ENCODE measurements around the gene HTR4.

HTR4 gene

DNA sequence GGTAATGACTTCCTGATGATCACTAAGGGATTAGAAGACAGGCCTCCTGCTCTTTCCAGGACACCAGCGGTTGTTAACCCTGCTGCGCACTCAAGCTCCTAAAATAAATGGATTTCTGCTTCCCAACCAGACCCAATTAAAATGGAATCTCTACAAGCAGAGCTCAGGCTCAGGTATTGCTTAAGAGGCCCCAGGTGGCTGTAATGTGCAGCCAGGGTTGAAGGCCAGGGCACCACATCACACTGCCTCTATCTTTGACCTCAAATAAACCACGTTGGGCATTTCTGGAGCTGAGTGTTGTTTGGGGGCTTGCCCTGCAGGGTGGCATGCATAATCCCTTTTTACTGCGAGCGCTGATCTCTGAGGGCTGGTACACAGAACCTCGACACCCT is 162.5 kb downstream of the HTR4 start:
- ChIA-PET CTCF (interaction anchor here (1.8 kb wide), 1 partner anchor 9 kb away, joined by 7 read pairs; no protein-coding TSS in a partner anchor), POLR2A (no interaction called here)
- TF ChIP-seq PKNOX1 (IDR thresholded peaks at IDR 0.05) = no peak
- TF ChIP-seq HDGF (IDR thresholded peaks at IDR 0.05; ENCODE audit: borderline replicate concordance) = no peak
- TF ChIP-seq FOXA1 (IDR thresholded peaks at IDR 0.05) = no peak
- no peak for TF ChIP-seq FOXK2 (IDR thresholded peaks at IDR 0.05)
- TF ChIP-seq L3MBTL2 (conservative IDR thresholded peaks at IDR 0.05) = no peak
- no peak for TF ChIP-seq ZNF384 (IDR thresholded peaks at IDR 0.05)
- TF ChIP-seq CTBP1 (IDR thresholded peaks at IDR 0.05; ENCODE audit: borderline replicate concordance) = no peak
- DNase-seq (ENCODE audit: extremely low spot score) = no peak

DNA sequence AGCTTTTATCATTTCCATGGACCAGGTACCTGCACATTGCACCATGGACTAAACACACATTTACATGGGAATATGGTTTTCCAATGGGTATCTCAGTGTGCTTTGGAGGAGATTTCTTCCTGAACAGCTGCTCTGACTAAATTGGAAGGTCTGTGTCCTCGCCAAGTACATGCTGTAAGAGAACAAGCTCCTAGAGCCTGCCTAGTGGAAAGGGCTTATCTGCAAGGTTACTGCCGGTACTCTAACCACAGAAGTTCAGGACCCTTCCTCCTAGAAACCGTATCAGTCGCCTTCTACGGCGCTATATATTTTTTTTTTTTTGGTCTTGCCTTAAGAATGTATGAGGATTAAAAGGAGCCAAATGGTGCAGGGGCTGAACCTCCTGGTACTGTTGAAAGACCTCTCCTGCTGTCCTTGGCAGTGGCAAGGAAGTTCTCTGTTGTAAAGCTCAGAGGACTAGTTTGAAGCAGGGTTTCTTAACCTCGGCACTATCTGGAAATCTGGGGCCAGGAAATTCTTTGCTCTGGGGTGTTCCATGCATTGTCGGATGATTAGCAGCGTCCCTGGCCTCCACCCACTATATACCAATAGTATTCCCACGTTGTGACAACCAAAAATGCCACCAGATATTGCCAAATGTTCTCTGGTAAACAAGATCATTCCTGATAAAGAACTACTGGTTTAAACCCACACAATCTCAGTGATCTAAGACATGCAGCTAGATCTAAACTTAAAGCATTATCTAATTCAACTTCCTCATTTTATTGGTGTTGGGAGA is 163.1 kb downstream of the HTR4 start:
- TF ChIP-seq L3MBTL2 (conservative IDR thresholded peaks at IDR 0.05) = no peak
- CTCF ChIA-PET = interaction anchor here (1.8 kb wide), 1 partner anchor 8 kb away, joined by 7 read pairs; no protein-coding TSS in a partner anchor
- POLR2A ChIA-PET = no interaction called here
- no peak for DNase-seq (ENCODE audit: extremely low spot score)

DNA sequence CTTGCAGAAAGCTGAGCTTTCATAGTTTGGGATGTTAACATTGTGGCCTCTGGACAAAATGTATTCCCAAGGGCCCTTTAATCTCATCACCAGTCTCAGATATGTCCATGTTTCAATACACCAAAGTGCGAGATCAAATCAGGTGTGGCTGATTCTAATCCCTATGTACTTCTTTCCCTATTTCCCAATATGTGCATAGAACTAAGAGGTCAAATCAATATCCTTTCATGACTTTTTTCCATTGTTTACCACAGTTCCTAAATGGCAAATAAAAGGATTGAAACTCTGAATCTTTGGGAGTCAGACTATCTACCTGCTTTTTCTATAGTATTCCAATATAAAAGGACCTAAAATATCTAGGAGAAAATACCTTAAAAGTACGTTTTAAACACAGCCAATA is 165.6 kb downstream of the HTR4 start:
- TF ChIP-seq ZNF384 (IDR thresholded peaks at IDR 0.05) (no peak), SP1 (IDR thresholded peaks at IDR 0.05) (no peak), BHLHE40 (IDR thresholded peaks at IDR 0.05; ENCODE audit: borderline replicate concordance) (no peak), FOXM1 (IDR thresholded peaks at IDR 0.05; ENCODE audit: borderline replicate concordance) (no peak), CTBP1 (IDR thresholded peaks at IDR 0.05; ENCODE audit: borderline replicate concordance) (no peak), PKNOX1 (IDR thresholded peaks at IDR 0.05) (no peak), ELF4 (IDR thresholded peaks at IDR 0.05) (no peak), SUZ12 (IDR thresholded peaks at IDR 0.05) (no peak), HDGF (IDR thresholded peaks at IDR 0.05; ENCODE audit: borderline replicate concordance) (no peak), NFRKB (IDR thresholded peaks at IDR 0.05) (no peak), FOXA1 (IDR thresholded peaks at IDR 0.05) (no peak), ARNT (IDR thresholded peaks at IDR 0.05) (no peak), L3MBTL2 (conservative IDR thresholded peaks at IDR 0.05) (no peak), LEF1 (IDR thresholded peaks at IDR 0.05; ENCODE audit: borderline replicate concordance) (no peak), FOXK2 (IDR thresholded peaks at IDR 0.05) (no peak)
- POLR2A ChIA-PET = no interaction called here
- CTCF ChIA-PET = no interaction called here
- no peak for DNase-seq (ENCODE audit: extremely low spot score)

GRCh38 chr5:148486456-148486855 is 167.9 kb downstream of the HTR4 start:
- ChIA-PET CTCF (no interaction called here), POLR2A (no interaction called here)
- DNase-seq (ENCODE audit: extremely low spot score) = no peak
- TF ChIP-seq FOXM1 (IDR thresholded peaks at IDR 0.05; ENCODE audit: borderline replicate concordance) = no peak
- TF ChIP-seq PKNOX1 (IDR thresholded peaks at IDR 0.05) = no peak
- TF ChIP-seq FOXA1 (IDR thresholded peaks at IDR 0.05) = no peak
- TF ChIP-seq HDGF (IDR thresholded peaks at IDR 0.05; ENCODE audit: borderline replicate concordance) = no peak
- no peak for TF ChIP-seq BHLHE40 (IDR thresholded peaks at IDR 0.05; ENCODE audit: borderline replicate concordance)
- no peak for TF ChIP-seq LEF1 (IDR thresholded peaks at IDR 0.05; ENCODE audit: borderline replicate concordance)
- TF ChIP-seq SP1 (IDR thresholded peaks at IDR 0.05) = no peak
- no peak for TF ChIP-seq ELF4 (IDR thresholded peaks at IDR 0.05)
- no peak for TF ChIP-seq FOXK2 (IDR thresholded peaks at IDR 0.05)
- TF ChIP-seq CTBP1 (IDR thresholded peaks at IDR 0.05; ENCODE audit: borderline replicate concordance) = no peak
- no peak for TF ChIP-seq NFRKB (IDR thresholded peaks at IDR 0.05)
- no peak for TF ChIP-seq L3MBTL2 (conservative IDR thresholded peaks at IDR 0.05)

DNA sequence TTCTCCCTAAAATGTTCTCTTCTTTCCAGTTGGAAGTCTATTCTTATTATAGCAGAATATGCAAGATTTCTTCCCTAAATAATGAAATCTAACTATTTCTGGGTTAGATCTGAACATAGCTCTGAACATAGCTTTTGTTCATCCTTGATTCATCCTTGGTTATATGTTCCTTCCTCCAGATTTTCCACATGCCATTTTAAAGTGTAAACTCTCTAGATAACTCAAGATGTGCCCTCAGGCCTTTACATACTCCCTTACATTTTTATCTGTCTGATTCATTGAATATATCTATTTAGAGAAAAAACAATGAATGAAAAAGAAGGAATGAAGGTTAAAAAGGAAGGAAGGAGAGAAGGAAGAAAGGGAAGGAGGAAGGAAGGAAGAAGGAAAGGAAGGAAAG is 169.7 kb downstream of the HTR4 start:
- POLR2A ChIA-PET = no interaction called here
- CTCF ChIA-PET = no interaction called here
- TF ChIP-seq FOXA1 (IDR thresholded peaks at IDR 0.05) (no peak), FOXM1 (IDR thresholded peaks at IDR 0.05; ENCODE audit: borderline replicate concordance) (no peak), SUZ12 (IDR thresholded peaks at IDR 0.05) (no peak), NFRKB (IDR thresholded peaks at IDR 0.05) (no peak), BHLHE40 (IDR thresholded peaks at IDR 0.05; ENCODE audit: borderline replicate concordance) (no peak), CTBP1 (IDR thresholded peaks at IDR 0.05; ENCODE audit: borderline replicate concordance) (no peak)
- no peak for DNase-seq (ENCODE audit: extremely low spot score)

- CTCF ChIA-PET = interaction anchor here (1.9 kb wide), 1 partner anchor 9 kb away, joined by 7 read pairs; no protein-coding TSS in a partner anchor
- POLR2A ChIA-PET = no interaction called here
Observed at GRCh38 chr5:148483750-148484149, 170.6 kb downstream of the HTR4 start.

More at GRCh38 chr5:148483750-148484149, 170.6 kb downstream of the HTR4 start:
- TF ChIP-seq BHLHE40 (IDR thresholded peaks at IDR 0.05; ENCODE audit: borderline replicate concordance) (no peak), CTBP1 (IDR thresholded peaks at IDR 0.05; ENCODE audit: borderline replicate concordance) (no peak), L3MBTL2 (conservative IDR thresholded peaks at IDR 0.05) (no peak), HDGF (IDR thresholded peaks at IDR 0.05; ENCODE audit: borderline replicate concordance) (no peak), LEF1 (IDR thresholded peaks at IDR 0.05; ENCODE audit: borderline replicate concordance) (no peak), PKNOX1 (IDR thresholded peaks at IDR 0.05) (no peak), ELF4 (IDR thresholded peaks at IDR 0.05) (no peak), TARDBP (IDR thresholded peaks at IDR 0.05) (no peak), NFRKB (IDR thresholded peaks at IDR 0.05) (no peak), FOXA1 (IDR thresholded peaks at IDR 0.05) (no peak), FOXM1 (IDR thresholded peaks at IDR 0.05; ENCODE audit: borderline replicate concordance) (no peak), SP1 (IDR thresholded peaks at IDR 0.05) (no peak), FOXK2 (IDR thresholded peaks at IDR 0.05) (no peak), ZNF384 (IDR thresholded peaks at IDR 0.05) (no peak), ARNT (IDR thresholded peaks at IDR 0.05) (no peak), SUZ12 (IDR thresholded peaks at IDR 0.05) (no peak)
- no peak for DNase-seq (ENCODE audit: extremely low spot score)

Measured in HEK293T (cell line).